ENCODE measurements around the gene TACO1.

The TACO1 gene

DNA sequence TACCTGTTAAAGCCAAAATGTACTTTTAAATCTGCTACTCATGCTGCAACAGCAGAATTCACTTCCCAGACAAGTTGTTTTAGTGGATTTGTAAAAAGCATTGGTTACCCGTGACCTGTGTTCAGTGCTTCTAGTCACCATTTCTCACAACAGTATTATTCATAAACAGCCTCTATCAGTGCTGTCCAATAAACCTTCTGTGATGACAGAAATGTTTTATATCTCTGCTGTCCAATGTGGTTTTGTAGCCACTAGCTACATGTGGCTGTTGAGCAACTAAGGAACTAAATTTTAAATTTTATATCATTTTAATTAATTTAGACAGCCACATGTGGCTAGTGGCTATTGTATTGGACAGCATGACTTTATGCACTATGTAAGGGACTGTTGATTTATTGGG lies 34.1 kb downstream of the TACO1 start:
- no peak overlapping the region for H3K9ac ChIP-seq (ENCODE audit: low read length)
- H2BK5ac ChIP-seq (ENCODE audit: low read depth, low read length, poor library complexity, severe bottlenecking): no peak overlapping the region
- H2BK15ac ChIP-seq (ENCODE audit: low read depth, poor library complexity, severe bottlenecking): no peak overlapping the region
- no peak overlapping the region for H3K4ac ChIP-seq (ENCODE audit: low read depth in 1 of 2, low read length in 2 of 2)
- H3K4me3 ChIP-seq (ENCODE audit: insufficient read depth in 1 of 2, low read depth in 1 of 2, low read length in 2 of 2): no peak overlapping the region
- no peak overlapping the region for H2AK5ac ChIP-seq (ENCODE audit: low read length, severe bottlenecking)
- no peak overlapping the region for H3K27ac ChIP-seq (ENCODE audit: low read length, poor library complexity, severe bottlenecking)
- no peak overlapping the region for H2BK120ac ChIP-seq (ENCODE audit: low read depth, low read length)
- peaks cover 7 to 70% of the 10 kb centered on the region in 2 experiments for H3K36me3 ChIP-seq (ENCODE audit: control insufficient read depth in 1 of 2, insufficient read depth in 2 of 2, low read depth in 1 of 2, low read length in 2 of 2)
- H3K79me1 ChIP-seq (replicated peaks; ENCODE audit: low read length, poor library complexity, severe bottlenecking): peaks cover 13% of the 10 kb centered on the region
- H3K23ac ChIP-seq (ENCODE audit: low read length in 2 of 2): no peak overlapping the region
- no peak overlapping the region for H4K91ac ChIP-seq (ENCODE audit: low read length)
- H3K4me1 ChIP-seq (ENCODE audit: control insufficient read depth, insufficient read depth, low read depth, low read length): peaks cover 2% of the 10 kb centered on the region
- H2AFZ ChIP-seq (ENCODE audit: low read depth, low read length): no peak overlapping the region
- no peak overlapping the region for H4K8ac ChIP-seq (ENCODE audit: low read length)
- H2BK12ac ChIP-seq (ENCODE audit: low read length in 2 of 2): no peak overlapping the region
- H3K27me3 ChIP-seq (ENCODE audit: control insufficient read depth in 1 of 2, insufficient read depth in 1 of 2, low read length in 2 of 2): no peaks in the 10 kb centered on the region
- DNase-seq: no peak
- H3K14ac ChIP-seq (ENCODE audit: low read length in 2 of 2): no peak overlapping the region
- 100% methylated on average over 1 of the region's 1 CpG for WGBS
- no peak overlapping the region for H3K18ac ChIP-seq (ENCODE audit: low read depth in 1 of 2, low read length in 2 of 2)
- no peak overlapping the region for H3K4me2 ChIP-seq (ENCODE audit: low read length, poor library complexity, severe bottlenecking)
- no peaks in the 10 kb centered on the region for H3K9me3 ChIP-seq (ENCODE audit: control insufficient read depth, low read length)

DNA sequence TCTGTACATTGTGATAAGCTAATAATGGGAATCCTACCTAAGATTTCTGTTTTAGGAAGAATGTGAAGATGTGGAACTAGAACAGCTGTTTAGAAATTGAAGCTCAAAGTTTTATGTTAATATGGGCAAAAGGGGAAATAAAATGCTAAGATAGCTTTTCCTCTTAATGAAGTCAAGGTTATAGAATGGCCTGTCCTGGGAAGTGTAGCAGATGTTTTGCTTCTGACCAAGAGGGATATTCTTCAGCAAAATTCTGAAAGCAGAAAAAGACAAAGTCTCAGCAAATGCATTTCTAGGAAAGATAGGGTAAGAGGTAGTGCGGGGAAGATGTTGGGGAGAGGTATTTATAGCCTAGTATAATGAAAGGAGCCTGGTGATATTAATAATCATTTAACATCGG lies 34.6 kb downstream of the TACO1 start:
- no CpG with 5 or more reads among the region's 2 CpGs for WGBS
- H3K27me3 ChIP-seq (ENCODE audit: control insufficient read depth in 1 of 2, insufficient read depth in 1 of 2, low read length in 2 of 2): no peaks in the 10 kb centered on the region
- no peak overlapping the region for H2BK120ac ChIP-seq (ENCODE audit: low read depth, low read length)
- H2BK12ac ChIP-seq (ENCODE audit: low read length in 2 of 2): no peak overlapping the region
- DNase-seq: no peak
- H3K27ac ChIP-seq (ENCODE audit: low read length, poor library complexity, severe bottlenecking): no peak overlapping the region
- no peak overlapping the region for H2BK15ac ChIP-seq (ENCODE audit: low read depth, poor library complexity, severe bottlenecking)
- H3K14ac ChIP-seq (ENCODE audit: low read length in 2 of 2): no peak overlapping the region
- no peak overlapping the region for H2BK5ac ChIP-seq (ENCODE audit: low read depth, low read length, poor library complexity, severe bottlenecking)
- no peak overlapping the region for H3K4me3 ChIP-seq (ENCODE audit: insufficient read depth in 1 of 2, low read depth in 1 of 2, low read length in 2 of 2)
- peaks cover 2% of the 10 kb centered on the region for H3K4me1 ChIP-seq (ENCODE audit: control insufficient read depth, insufficient read depth, low read depth, low read length)
- H3K9me3 ChIP-seq (ENCODE audit: control insufficient read depth, low read length): no peaks in the 10 kb centered on the region
- H3K79me1 ChIP-seq (replicated peaks; ENCODE audit: low read length, poor library complexity, severe bottlenecking): peaks cover 11% of the 10 kb centered on the region
- H3K23ac ChIP-seq (ENCODE audit: low read length in 2 of 2): no peak overlapping the region
- H3K4ac ChIP-seq (ENCODE audit: low read depth in 1 of 2, low read length in 2 of 2): no peak overlapping the region
- no peak overlapping the region for H4K8ac ChIP-seq (ENCODE audit: low read length)
- no peak overlapping the region for H3K18ac ChIP-seq (ENCODE audit: low read depth in 1 of 2, low read length in 2 of 2)
- H4K91ac ChIP-seq (ENCODE audit: low read length): no peak overlapping the region
- no peak overlapping the region for H2AK5ac ChIP-seq (ENCODE audit: low read length, severe bottlenecking)
- H3K4me2 ChIP-seq (ENCODE audit: low read length, poor library complexity, severe bottlenecking): no peak overlapping the region
- no peak overlapping the region for H2AFZ ChIP-seq (ENCODE audit: low read depth, low read length)
- H3K36me3 ChIP-seq (ENCODE audit: control insufficient read depth in 1 of 2, insufficient read depth in 2 of 2, low read depth in 1 of 2, low read length in 2 of 2): peaks cover 7 to 70% of the 10 kb centered on the region in 2 experiments
- H3K9ac ChIP-seq (ENCODE audit: low read length): no peak overlapping the region

DNA sequence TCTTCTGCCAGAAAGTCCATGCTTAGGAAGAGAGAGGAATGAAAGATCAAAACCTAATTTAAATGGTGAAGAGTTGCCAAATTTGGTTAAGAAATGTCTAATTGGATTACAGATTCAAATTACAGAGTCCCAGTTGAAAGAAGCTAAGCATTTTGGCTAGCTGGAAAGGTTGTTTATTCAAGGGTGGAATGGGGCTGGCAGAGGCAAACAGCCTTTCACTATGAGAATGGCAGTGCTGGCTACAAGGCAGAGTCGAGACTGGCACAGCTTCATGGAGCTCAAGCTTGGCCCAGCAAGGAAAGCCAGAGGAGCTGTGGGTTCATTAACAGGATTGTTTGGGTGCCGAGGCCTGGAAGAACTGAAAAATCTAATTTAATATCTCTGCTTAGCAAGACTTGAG lies 35.1 kb downstream of the TACO1 start:
- peaks cover 10% of the 10 kb centered on the region for H3K79me1 ChIP-seq (replicated peaks; ENCODE audit: low read length, poor library complexity, severe bottlenecking)
- H4K91ac ChIP-seq (ENCODE audit: low read length): no peak overlapping the region
- no peak for DNase-seq
- no peak overlapping the region for H2AFZ ChIP-seq (ENCODE audit: low read depth, low read length)
- no peak overlapping the region for H2BK12ac ChIP-seq (ENCODE audit: low read length in 2 of 2)
- no peak overlapping the region for H3K4me3 ChIP-seq (ENCODE audit: insufficient read depth in 1 of 2, low read depth in 1 of 2, low read length in 2 of 2)
- no peak overlapping the region for H2BK5ac ChIP-seq (ENCODE audit: low read depth, low read length, poor library complexity, severe bottlenecking)
- H3K14ac ChIP-seq (ENCODE audit: low read length in 2 of 2): no peak overlapping the region
- no peak overlapping the region for H3K4ac ChIP-seq (ENCODE audit: low read depth in 1 of 2, low read length in 2 of 2)
- H3K4me2 ChIP-seq (ENCODE audit: low read length, poor library complexity, severe bottlenecking): no peak overlapping the region
- H2AK5ac ChIP-seq (ENCODE audit: low read length, severe bottlenecking): no peak overlapping the region
- WGBS: 100% methylated on average over 2 of the region's 2 CpGs
- H3K36me3 ChIP-seq (ENCODE audit: control insufficient read depth in 1 of 2, insufficient read depth in 2 of 2, low read depth in 1 of 2, low read length in 2 of 2): peaks cover 7 to 75% of the 10 kb centered on the region in 2 experiments
- H4K8ac ChIP-seq (ENCODE audit: low read length): no peak overlapping the region
- H2BK120ac ChIP-seq (ENCODE audit: low read depth, low read length): no peak overlapping the region
- H3K9me3 ChIP-seq (ENCODE audit: control insufficient read depth, low read length): no peaks in the 10 kb centered on the region
- H3K9ac ChIP-seq (ENCODE audit: low read length): no peak overlapping the region
- H3K27ac ChIP-seq (ENCODE audit: low read length, poor library complexity, severe bottlenecking): no peak overlapping the region
- no peaks in the 10 kb centered on the region for H3K27me3 ChIP-seq (ENCODE audit: control insufficient read depth in 1 of 2, insufficient read depth in 1 of 2, low read length in 2 of 2)
- no peak overlapping the region for H3K18ac ChIP-seq (ENCODE audit: low read depth in 1 of 2, low read length in 2 of 2)
- peaks cover 2% of the 10 kb centered on the region for H3K4me1 ChIP-seq (ENCODE audit: control insufficient read depth, insufficient read depth, low read depth, low read length)
- no peak overlapping the region for H3K23ac ChIP-seq (ENCODE audit: low read length in 2 of 2)
- no peak overlapping the region for H2BK15ac ChIP-seq (ENCODE audit: low read depth, poor library complexity, severe bottlenecking)

DNA sequence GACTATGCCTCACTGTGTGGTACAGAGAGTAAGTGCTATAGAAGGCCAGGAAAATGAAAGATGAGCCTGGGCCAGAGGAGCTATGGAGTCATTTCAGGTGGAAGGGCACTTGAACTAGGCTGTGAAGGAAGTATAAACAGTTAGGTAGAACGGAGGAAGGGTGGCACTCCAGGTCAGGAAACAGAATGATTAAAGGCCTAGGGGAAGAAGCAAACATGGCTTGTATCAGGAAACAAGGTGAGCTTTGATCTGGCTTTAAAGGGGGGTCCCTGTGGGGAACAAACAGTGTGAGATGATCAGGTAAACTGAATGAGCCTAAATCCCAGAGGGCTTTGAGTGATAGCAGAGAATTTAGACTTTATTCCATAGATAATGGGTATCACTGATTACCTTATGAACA lies 38.4 kb downstream of the TACO1 start:
- no peak overlapping the region for H3K14ac ChIP-seq (ENCODE audit: low read length in 2 of 2)
- peaks cover 7 to 75% of the 10 kb centered on the region in 2 experiments for H3K36me3 ChIP-seq (ENCODE audit: control insufficient read depth in 1 of 2, insufficient read depth in 2 of 2, low read depth in 1 of 2, low read length in 2 of 2)
- no peak overlapping the region for H2BK5ac ChIP-seq (ENCODE audit: low read depth, low read length, poor library complexity, severe bottlenecking)
- no peak overlapping the region for H4K8ac ChIP-seq (ENCODE audit: low read length)
- no peak overlapping the region for H2BK12ac ChIP-seq (ENCODE audit: low read length in 2 of 2)
- H3K4ac ChIP-seq (ENCODE audit: low read depth in 1 of 2, low read length in 2 of 2): no peak overlapping the region
- no peak overlapping the region for H3K4me2 ChIP-seq (ENCODE audit: low read length, poor library complexity, severe bottlenecking)
- H3K23ac ChIP-seq (ENCODE audit: low read length in 2 of 2): no peak overlapping the region
- peaks cover 2% of the 10 kb centered on the region for H3K4me1 ChIP-seq (ENCODE audit: control insufficient read depth, insufficient read depth, low read depth, low read length)
- no peak overlapping the region for H3K18ac ChIP-seq (ENCODE audit: low read depth in 1 of 2, low read length in 2 of 2)
- peaks cover 5% of the 10 kb centered on the region for H3K79me1 ChIP-seq (replicated peaks; ENCODE audit: low read length, poor library complexity, severe bottlenecking)
- H3K9me3 ChIP-seq (ENCODE audit: control insufficient read depth, low read length): no peaks in the 10 kb centered on the region
- H2AFZ ChIP-seq (ENCODE audit: low read depth, low read length): no peak overlapping the region
- H2BK120ac ChIP-seq (ENCODE audit: low read depth, low read length): no peak overlapping the region
- H3K9ac ChIP-seq (ENCODE audit: low read length): no peak overlapping the region
- no peak overlapping the region for H2AK5ac ChIP-seq (ENCODE audit: low read length, severe bottlenecking)
- no peaks in the 10 kb centered on the region for H3K27me3 ChIP-seq (ENCODE audit: control insufficient read depth in 1 of 2, insufficient read depth in 1 of 2, low read length in 2 of 2)
- H2BK15ac ChIP-seq (ENCODE audit: low read depth, poor library complexity, severe bottlenecking): no peak overlapping the region
- DNase-seq: no peak
- no peak overlapping the region for H3K27ac ChIP-seq (ENCODE audit: low read length, poor library complexity, severe bottlenecking)
- 55% methylated on average over 1 of the region's 1 CpG for WGBS
- no peak overlapping the region for H3K4me3 ChIP-seq (ENCODE audit: insufficient read depth in 1 of 2, low read depth in 1 of 2, low read length in 2 of 2)
- no peak overlapping the region for H4K91ac ChIP-seq (ENCODE audit: low read length)

Measured in mesenchymal stem cell (in vitro differentiated cells and primary cell).